LoVo (cell line): Measurements from ENCODE around the gene ASB1.

Experiments
- DNase-seq: peaks from one replicate; pipeline ENCODE4 v3.0.0-alpha.2; 2016; ENCODE audit warnings: low spot score

The ASB1 gene

DNA sequence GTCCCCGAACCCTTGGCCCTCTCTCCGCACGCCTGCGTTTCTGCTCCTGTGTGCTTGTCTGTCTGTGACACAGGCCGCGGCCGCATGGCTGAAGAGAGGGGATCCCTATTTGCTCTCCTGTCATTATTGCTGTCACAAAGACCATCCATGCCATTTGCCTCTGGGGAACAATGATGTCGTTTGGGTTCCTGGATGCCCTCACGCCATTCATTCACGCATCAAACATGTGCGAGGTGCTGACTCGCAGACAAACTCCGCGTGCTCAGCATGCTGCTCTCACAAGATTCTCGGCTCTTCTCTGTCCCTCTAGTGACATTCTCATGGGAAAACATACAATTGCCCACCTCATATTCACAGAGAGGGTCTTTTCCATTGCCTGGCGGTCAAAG lies 67.8 kb downstream of the ASB1 start:
- DNase-seq, result no peak

DNA sequence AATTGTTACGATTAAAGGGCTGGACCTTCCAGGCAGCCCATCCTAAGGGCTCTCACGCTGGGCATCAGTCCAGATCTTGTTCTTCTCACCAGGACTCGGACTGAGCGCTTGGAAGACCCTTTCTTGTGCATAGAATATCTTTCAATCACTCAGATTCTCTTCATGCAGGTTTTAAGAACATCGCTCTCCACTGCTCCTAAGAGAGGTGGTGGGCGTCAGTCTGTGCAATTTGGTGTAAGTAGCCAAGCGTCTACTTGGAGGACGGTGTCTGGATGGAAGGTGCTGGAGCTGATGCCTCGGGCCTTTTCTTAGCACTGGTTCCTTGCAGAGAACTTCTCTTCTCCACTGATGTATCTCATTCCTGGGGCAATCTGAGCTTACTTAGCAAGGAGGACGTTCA lies 68.7 kb downstream of the ASB1 start:
- no peak for DNase-seq

DNA sequence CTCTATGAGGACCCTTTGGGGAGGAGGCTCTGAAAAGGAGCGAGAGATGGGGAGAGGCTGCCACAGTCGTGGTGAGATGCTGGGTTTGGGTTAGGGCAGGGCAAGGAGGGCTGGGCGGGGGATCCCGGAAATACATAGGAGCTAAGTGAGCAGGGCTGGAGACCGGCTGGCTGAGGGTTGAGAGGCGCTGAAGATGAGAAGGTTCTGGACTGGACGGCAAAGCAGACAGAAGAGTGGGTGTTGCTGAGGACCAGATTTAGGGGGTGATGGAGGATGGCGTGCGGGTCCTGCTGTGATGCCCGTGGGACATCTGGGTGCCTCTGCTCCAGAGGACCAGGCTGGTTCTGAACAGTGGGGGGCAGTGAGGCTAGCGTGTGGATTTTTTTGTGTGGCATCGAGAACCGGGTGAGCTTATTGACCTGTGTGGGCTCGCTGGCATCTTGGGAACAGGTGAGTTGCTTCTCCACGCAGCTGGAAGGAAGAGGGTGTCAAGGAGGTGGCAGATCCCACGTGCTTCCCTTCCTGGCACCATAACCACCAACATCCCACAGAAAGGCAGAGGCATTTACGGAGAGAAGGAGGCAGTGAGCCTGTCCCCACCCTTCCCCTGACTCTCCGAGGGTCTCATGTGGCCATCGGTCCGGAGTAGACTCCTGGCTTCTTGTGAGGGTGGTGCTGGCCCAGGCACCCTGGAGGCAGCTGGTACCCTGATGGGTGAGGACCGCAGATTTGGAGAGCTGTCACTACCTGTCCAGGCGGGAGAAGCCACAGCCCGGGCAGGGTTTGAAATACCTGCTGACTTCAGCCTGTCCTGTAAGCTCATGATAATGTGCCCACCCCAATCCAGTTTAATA lies 70.3 kb downstream of the ASB1 start:
- DNase-seq, result no peak

DNA sequence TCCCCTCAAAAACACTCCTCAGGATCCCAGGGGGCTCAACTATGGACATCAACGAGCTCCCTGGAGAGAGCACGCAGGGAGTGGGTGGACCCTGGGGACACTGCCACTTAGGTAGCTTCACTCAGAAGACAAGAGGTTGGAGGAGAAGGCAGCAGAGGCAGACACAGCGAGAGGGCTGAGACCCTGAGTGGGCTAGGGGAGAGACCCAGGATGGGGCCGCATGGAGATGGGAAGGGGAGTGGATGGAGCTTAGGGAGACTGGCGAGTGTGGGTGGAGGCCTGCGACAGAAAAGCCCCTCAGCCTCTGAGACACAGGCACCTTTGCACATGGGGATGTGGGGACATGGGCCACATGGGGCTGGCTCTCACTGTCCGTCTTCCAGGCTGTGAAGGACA lies 70.9 kb downstream of the ASB1 start:
- DNase-seq, result no peak

DNA sequence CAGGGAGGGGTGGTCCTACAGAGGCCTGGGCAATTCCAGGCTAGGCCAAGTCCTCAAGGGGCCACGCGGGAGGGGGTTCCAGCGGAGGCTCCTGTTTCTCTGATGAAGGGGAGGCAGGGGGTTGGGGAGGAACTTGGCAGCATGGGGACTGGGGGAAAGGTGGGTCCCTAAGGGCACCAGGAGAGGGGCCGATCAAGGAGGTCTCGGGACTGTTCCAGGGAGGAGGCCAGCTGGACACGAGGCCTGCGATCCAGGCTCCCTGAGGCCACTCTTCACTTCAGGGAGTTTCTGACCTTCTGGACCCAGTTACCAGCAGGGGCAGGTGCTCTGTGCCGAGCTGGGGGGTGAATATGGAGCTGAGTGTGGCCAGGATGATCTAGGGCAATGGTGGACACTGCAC lies 71.5 kb downstream of the ASB1 start:
- DNase-seq, result no peak

DNA sequence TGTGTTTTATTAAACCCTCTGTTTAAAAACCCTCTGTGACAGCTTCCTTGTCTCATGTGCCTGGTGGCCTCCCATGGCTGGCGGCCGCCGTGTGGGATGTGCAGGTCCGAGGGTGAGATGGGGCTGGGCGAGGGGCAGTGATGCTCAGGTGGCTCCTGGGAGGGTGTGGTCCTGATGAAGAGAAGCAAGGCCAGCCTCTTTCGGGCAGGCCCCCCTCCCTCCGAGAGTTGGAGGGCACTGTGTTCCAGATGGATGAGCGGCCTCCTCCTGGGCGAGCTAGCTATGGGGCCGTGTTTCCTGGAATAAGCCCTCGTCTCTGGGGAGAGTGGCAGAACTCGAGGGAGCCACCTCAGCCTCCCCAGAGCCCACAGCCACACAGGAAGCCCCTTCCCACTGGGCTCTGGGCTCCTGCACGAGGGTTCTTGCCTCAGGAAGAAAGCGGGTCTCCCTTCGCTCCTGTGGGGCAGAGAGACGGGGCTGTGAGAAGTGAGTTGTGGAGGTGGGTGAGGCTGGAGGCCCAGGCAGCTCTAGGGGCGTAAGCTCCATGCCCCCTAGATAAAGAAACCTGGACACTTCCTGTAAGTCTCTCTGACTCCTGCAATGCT lies 72.1 kb downstream of the ASB1 start:
- DNase-seq, result no peak

DNA sequence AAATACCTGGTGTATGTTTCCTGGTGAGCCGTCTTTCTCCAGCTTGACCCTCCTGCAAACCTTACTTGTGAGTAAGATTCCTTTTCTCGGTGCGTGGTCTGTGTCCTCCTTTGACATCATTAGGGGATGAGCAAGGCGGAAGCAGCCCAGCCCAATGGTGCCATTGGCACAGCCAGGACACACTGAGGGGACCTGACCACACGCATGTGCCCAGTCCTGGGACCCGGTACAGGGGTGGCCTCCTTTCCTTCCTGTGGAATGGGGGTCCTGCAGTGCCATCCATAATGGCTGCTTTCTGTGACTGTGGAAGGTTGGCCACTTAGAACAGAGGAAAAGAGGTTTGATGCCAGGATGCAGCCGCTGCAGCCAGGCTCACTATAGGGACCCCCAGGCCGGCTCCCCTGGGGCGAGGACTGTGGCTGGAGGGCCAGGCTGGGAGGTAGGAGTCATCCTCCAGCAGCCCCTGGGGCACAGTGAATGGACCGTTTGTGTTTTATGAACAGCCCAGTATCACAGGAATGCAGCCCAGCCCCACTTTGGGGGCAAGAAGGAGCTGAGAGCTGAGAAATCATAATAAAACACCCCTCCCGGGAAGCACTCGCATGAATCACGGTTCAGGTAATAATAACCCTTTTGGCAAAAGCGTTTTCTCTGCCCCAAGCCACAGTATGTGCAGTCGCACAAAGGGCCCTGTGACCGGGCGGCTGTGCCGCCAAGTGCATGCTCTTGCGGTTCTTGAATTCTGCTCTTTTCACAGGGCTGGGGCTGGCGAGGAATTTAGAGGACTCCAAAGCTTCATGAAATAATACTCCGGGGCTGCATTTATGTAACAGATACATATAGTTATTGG lies 73.2 kb downstream of the ASB1 start:
- DNase-seq, result no peak

DNA sequence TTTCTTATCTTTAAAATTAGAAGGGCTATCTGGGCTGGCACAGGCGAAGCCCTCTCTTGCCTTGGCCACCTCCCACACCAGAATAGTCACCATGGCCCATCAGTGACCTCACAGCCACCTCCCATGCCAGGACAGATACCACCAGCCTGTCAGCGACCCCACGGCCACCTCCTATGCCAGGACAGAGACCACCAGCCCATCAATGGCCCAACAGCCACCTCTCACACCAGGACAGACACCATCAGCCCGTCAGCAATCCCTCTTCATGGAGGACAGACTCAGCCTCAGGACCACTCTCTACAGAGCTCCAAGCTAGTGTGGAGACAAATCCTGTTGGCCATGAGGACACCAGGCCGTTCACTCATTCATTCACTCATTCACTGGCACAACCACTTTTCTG lies 74.6 kb downstream of the ASB1 start:
- DNase-seq, result no peak
